ENCODE data around the gene DLGAP1.

DLGAP1 gene

DNA sequence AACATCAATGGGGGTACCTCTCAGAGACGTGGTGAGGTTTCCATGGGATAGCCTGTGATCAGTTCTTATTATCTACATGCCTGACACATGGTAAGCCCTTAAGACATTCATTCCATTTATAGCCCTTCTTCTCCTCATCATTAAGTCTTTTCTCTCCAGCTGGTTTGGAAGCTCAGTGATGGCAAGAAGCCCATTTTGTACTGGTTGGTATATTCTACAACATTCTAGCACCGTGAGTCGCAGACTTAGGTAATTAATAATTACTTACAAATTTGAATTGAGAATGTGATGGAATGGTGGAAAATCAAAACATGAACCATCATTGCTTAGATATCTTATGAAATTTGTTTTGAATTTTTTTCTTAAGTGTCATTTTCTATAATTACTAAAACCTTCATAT is 472.6 kb downstream of the DLGAP1 start:
- no peak for DNase-seq
- no peaks in the 10 kb centered on the region for H3K36me3 ChIP-seq
- H3K27me3 ChIP-seq (ENCODE audit: insufficient read depth, low read depth, severe bottlenecking): no peaks in the 10 kb centered on the region
- peaks cover 2% of the 10 kb centered on the region for H3K9me3 ChIP-seq (ENCODE audit: severe bottlenecking)
- no peak for TF ChIP-seq CTCF (IDR thresholded peaks at IDR 0.05; ENCODE audit: low read depth, low read length)
- H3K27ac ChIP-seq: no peak overlapping the region
- H3K4me3 ChIP-seq (ENCODE audit: low read depth, low read length): no peak overlapping the region

DNA sequence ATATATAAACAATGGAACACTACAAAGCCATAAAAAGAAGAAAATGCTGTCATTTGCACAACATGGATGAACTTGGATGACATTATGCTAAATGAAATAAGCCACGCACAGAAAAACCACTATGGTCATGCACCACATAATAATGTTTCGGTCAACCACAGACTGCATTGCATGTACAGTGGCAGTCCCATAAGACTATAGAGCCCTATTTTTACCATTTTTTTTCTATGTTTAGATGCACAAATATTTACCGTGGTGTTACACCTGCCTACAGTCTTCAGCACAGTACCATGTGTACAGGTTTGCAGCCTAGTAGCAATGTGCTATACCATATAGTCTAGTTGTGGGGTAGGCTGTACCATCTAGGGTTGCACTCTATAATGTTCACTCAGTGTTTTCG is 476.1 kb downstream of the DLGAP1 start:
- no peak for DNase-seq
- Histone ChIP-seq H3K4me3 (ENCODE audit: low read depth, low read length) (no peak overlapping the region), H3K27ac (no peak overlapping the region), H3K36me3 (no peaks in the 10 kb centered on the region), H3K9me3 (ENCODE audit: severe bottlenecking) (peaks cover 2% of the 10 kb centered on the region), H3K27me3 (ENCODE audit: insufficient read depth, low read depth, severe bottlenecking) (no peaks in the 10 kb centered on the region)
- no peak for TF ChIP-seq CTCF (IDR thresholded peaks at IDR 0.05; ENCODE audit: low read depth, low read length)

- TF ChIP-seq CTCF (IDR thresholded peaks at IDR 0.05; ENCODE audit: low read depth, low read length): no peak
- Histone ChIP-seq H3K9me3 (ENCODE audit: severe bottlenecking) (no peaks in the 10 kb centered on the region), H3K36me3 (no peaks in the 10 kb centered on the region), H3K27me3 (ENCODE audit: insufficient read depth, low read depth, severe bottlenecking) (no peaks in the 10 kb centered on the region), H3K4me3 (ENCODE audit: low read depth, low read length) (no peak overlapping the region), H3K27ac (no peak overlapping the region)
- DNase-seq: no peak
Observed at GRCh38 chr18:3973191-3973850, 481.8 kb downstream of the DLGAP1 start.

DNA sequence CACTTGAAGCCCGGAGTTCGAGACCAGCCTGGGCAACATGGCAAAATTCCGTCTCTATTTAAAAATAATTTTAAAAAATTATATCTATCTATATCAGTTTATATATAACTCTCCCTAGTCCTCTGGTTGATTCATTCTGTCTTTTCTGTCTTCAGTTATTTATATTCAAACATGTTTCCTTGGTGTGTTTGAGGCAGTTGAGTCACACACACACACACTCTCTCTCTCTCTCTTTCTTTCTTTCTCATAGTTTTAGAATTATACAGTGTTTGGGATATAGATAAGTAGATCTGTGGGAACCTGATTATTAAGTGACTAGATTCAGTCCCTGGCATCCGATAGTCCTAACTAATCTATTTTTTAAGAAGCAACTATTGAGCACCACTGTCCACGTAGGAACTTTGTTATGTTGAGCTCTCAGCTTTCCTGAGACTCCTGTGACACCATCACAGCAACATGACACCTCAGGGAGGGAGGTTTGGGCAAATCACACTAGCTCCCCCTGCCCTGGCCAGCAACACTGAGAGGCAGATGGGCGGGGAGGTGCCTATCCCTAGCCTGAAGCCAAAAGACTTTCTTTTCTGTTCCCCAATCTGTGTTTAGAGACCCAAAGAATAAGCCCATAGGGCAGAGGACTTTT is 482.7 kb downstream of the DLGAP1 start:
- DNase-seq: no peak
- Histone ChIP-seq H3K27ac (no peak overlapping the region), H3K9me3 (ENCODE audit: severe bottlenecking) (no peaks in the 10 kb centered on the region), H3K27me3 (ENCODE audit: insufficient read depth, low read depth, severe bottlenecking) (no peaks in the 10 kb centered on the region), H3K4me3 (ENCODE audit: low read depth, low read length) (no peak overlapping the region), H3K36me3 (no peaks in the 10 kb centered on the region)
- no peak for TF ChIP-seq CTCF (IDR thresholded peaks at IDR 0.05; ENCODE audit: low read depth, low read length)

- Histone ChIP-seq H3K36me3 (no peaks in the 10 kb centered on the region), H3K4me3 (ENCODE audit: low read depth, low read length) (no peak overlapping the region), H3K9me3 (ENCODE audit: severe bottlenecking) (no peaks in the 10 kb centered on the region), H3K27me3 (ENCODE audit: insufficient read depth, low read depth, severe bottlenecking) (no peaks in the 10 kb centered on the region), H3K27ac (no peak overlapping the region)
- TF ChIP-seq CTCF (IDR thresholded peaks at IDR 0.05; ENCODE audit: low read depth, low read length): peak; percentile 25; the same call in 1 of the 2 replicates
- no peak for DNase-seq
Observed at GRCh38 chr18:3970929-3971328, 484.2 kb downstream of the DLGAP1 start.

All from WERI-Rb-1 (cell line).